K562 (cell line): ENCODE results near the gene PTGIS.

ENCODE experiments used
- GABPB2 ChIP-seq: fragments of 250-450 bp; sonication (Bioruptor Pico); conservative IDR thresholded peaks from 2 replicates; pipeline ENCODE4 v1.5.1; 2021; ENCODE audit warnings: mild to moderate bottlenecking
- HDAC6 ChIP-seq: IDR thresholded peaks from 2 replicates; pipeline ENCODE4 v1.6.1; 2012; ENCODE audit warnings: low read depth, mild to moderate bottlenecking, control low read depth, inconsistent platforms, low read length, moderate library complexity
- MAX ChIP-seq: sonication (generic); formaldehyde crosslinking; IDR thresholded peaks from 2 replicates; pipeline ENCODE4 v1.9.0; 2022; ENCODE audit warnings: mild to moderate bottlenecking, missing genetic modification reagents
- NR2C2 ChIP-seq, 2 experiments: fragments of 200-800 bp in 1 of 2; sonication (Bioruptor generic) in 1 of 2; sonication (generic) in 1 of 2; formaldehyde crosslinking in 1 of 2; IDR thresholded peaks; 2 replicates each; pipeline versions ENCODE4 v1.6.1 to v1.8.0; 2016 to 2022; ENCODE audit warnings: mild to moderate bottlenecking in 1 of 2, missing compliant biosample characterization in 1 of 2, missing genetic modification characterization in 1 of 2, missing genetic modification reagents in 1 of 2
- NR3C1 ChIP-seq: sonication (generic); formaldehyde crosslinking; IDR thresholded peaks from 2 replicates; pipeline ENCODE4 v1.8.1; 2022; ENCODE audit warnings: missing genetic modification reagents
- POLR2A ChIP-seq: fragments of 450-650 bp; conservative IDR thresholded peaks from 2 replicates; pipeline ENCODE4 v1.6.1; 2016
- SREBF1 ChIP-seq: fragments of 150-350 bp; IDR thresholded peaks from 2 replicates; pipeline ENCODE4 v1.6.1; 2014; ENCODE audit warnings: antibody characterized with exemption, low read depth, low read length, borderline replicate concordance
- TCF7L2 ChIP-seq: fragments of 150-350 bp; IDR thresholded peaks from 2 replicates; pipeline ENCODE4 v1.6.1; 2016; ENCODE audit warnings: low read depth, mild to moderate bottlenecking, low read length, moderate library complexity
- ZNF274 ChIP-seq: IDR thresholded peaks from 2 replicates; pipeline ENCODE4 v1.6.1; 2011; ENCODE audit warnings: low read depth, mild to moderate bottlenecking, low read length, moderate library complexity, borderline replicate concordance
- TF ChIP-seq, protein P1 (sequence below): fragments of 450-650 bp; formaldehyde crosslinking; IDR thresholded peaks from 2 replicates; pipeline ENCODE4 v1.4.0; 2020; ENCODE audit warnings: mild to moderate bottlenecking, moderate library complexity
- TF ChIP-seq, protein P2 (sequence below), 3 experiments: IDR thresholded peaks in 2 of 3; conservative IDR thresholded peaks in 1 of 3; 2 replicates each; pipeline ENCODE4 v1.5.1; 2011 to 2012; ENCODE audit warnings: low read length in 3 of 3, mild to moderate bottlenecking in 3 of 3, control low read depth in 2 of 3, improper control_type of control experiment in 1 of 3, inconsistent platforms in 1 of 3, low read depth in 1 of 3, mixed read lengths in 1 of 3, moderate library complexity in 1 of 3; ENCODE audit not compliant: insufficient read depth in 2 of 3
- TF ChIP-seq, protein P3 (sequence below): fragments of 450-650 bp; formaldehyde crosslinking; IDR thresholded peaks from 2 replicates; pipeline ENCODE4 v1.4.0; 2022; ENCODE audit warnings: mild to moderate bottlenecking, moderate library complexity

DNA sequence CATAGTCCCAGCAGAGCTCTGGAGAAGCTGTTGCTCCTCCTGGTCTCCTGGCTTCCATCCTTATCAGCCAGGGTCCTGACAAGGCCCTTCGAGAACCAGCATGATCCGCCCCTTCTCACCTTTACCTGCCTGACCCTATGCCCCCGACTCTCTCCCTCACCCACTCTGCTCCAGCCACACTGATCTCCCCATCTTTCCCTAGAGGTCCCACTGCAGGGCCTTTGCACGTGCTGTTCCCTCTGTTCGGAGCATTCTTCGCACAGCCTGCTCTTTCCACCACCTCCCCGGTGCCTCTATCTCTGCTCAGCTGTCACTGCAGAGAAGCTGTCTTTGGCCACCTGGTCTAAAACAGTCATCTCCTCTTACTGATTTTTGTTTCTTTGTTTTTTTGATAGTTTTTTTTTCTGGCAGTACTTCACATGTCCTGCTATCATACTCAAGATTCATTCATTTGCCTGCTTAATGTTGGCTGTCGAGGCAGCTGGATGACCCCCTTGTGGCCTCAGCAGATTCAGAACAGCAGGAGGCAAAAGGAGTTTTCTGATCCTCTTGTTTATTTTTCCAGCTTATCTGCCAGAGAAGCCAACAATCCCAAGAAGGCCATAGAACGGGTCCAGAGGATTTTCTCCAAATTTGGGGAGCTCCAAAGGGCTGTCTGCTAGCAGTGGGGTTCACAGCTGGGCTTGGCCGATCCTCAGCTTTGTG, 1.6 kb upstream of the PTGIS start:
- TF ChIP-seq GABPB2 (CRISPR knock-in tag) (no peak), POLR2A (no peak), NR2C2 (CRISPR knock-in tag; IDR thresholded peaks at IDR 0.05) (no peak), NR2C2 (tag; IDR thresholded peaks at IDR 0.05) (no peak), NR3C1 (CRISPR knock-in tag) (no peak), TCF7L2 (no peak), HDAC6 (no peak), SREBF1 (no peak), MAX (CRISPR knock-in tag) (no peak), ZNF274 (no peak)
- TF ChIP-seq, protein P1, sequence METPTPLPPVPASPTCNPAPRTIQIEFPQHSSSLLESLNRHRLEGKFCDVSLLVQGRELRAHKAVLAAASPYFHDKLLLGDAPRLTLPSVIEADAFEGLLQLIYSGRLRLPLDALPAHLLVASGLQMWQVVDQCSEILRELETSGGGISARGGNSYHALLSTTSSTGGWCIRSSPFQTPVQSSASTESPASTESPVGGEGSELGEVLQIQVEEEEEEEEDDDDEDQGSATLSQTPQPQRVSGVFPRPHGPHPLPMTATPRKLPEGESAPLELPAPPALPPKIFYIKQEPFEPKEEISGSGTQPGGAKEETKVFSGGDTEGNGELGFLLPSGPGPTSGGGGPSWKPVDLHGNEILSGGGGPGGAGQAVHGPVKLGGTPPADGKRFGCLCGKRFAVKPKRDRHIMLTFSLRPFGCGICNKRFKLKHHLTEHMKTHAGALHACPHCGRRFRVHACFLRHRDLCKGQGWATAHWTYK: no peak
- TF ChIP-seq, protein P2, sequence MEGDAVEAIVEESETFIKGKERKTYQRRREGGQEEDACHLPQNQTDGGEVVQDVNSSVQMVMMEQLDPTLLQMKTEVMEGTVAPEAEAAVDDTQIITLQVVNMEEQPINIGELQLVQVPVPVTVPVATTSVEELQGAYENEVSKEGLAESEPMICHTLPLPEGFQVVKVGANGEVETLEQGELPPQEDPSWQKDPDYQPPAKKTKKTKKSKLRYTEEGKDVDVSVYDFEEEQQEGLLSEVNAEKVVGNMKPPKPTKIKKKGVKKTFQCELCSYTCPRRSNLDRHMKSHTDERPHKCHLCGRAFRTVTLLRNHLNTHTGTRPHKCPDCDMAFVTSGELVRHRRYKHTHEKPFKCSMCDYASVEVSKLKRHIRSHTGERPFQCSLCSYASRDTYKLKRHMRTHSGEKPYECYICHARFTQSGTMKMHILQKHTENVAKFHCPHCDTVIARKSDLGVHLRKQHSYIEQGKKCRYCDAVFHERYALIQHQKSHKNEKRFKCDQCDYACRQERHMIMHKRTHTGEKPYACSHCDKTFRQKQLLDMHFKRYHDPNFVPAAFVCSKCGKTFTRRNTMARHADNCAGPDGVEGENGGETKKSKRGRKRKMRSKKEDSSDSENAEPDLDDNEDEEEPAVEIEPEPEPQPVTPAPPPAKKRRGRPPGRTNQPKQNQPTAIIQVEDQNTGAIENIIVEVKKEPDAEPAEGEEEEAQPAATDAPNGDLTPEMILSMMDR (IDR thresholded peaks at IDR 0.05 in 2 of 3, conservative IDR thresholded peaks at IDR 0.05 in 1 of 3; ENCODE audit: insufficient read depth in 2 of 3, low read depth in 1 of 3, low read length in 3 of 3): no peak
- TF ChIP-seq, protein P3, sequence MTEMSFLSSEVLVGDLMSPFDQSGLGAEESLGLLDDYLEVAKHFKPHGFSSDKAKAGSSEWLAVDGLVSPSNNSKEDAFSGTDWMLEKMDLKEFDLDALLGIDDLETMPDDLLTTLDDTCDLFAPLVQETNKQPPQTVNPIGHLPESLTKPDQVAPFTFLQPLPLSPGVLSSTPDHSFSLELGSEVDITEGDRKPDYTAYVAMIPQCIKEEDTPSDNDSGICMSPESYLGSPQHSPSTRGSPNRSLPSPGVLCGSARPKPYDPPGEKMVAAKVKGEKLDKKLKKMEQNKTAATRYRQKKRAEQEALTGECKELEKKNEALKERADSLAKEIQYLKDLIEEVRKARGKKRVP: no peak
